SK-N-SH (cell line): ENCODE data around the gene PBX1.

Source experiments
- CHD2 ChIP-seq: fragments of 150-350 bp; IDR thresholded peaks from 2 replicates; pipeline ENCODE4 v1.6.1; 2018; ENCODE audit warnings: low read length; ENCODE audit not compliant: partially characterized antibody
- CTCF ChIP-seq: fragments of 200-600 bp; sonication (generic); IDR thresholded peaks from 2 replicates; pipeline ENCODE4 v1.6.1; 2017; ENCODE audit warnings: antibody characterized with exemption, mild to moderate bottlenecking, moderate library complexity
- EP300 ChIP-seq, 2 experiments: IDR thresholded peaks; 2 replicates each; pipeline versions ENCODE4 v1.4.0 to v1.6.1; 2012; ENCODE audit warnings: borderline replicate concordance in 1 of 2, low read depth in 1 of 2, low read length in 1 of 2
- GABPA ChIP-seq: IDR thresholded peaks from 2 replicates; pipeline ENCODE4 v1.4.0; 2012; ENCODE audit warnings: low read depth, mild to moderate bottlenecking
- MAX ChIP-seq: IDR thresholded peaks from 2 replicates; pipeline ENCODE4 v1.4.0; 2012; ENCODE audit warnings: low read depth
- POLR2AphosphoS5 ChIP-seq: IDR thresholded peaks from 2 replicates; pipeline ENCODE4 v1.6.1; 2012; ENCODE audit warnings: low read depth, low read length
- RAD21 ChIP-seq: IDR thresholded peaks from 2 replicates; pipeline ENCODE4 v1.6.1; 2012; ENCODE audit warnings: mild to moderate bottlenecking, low read length
- SMC3 ChIP-seq: IDR thresholded peaks from 2 replicates; pipeline ENCODE4 v1.6.1; 2012; ENCODE audit warnings: low read depth, low read length, improper control_type of control experiment
- TAF1 ChIP-seq: IDR thresholded peaks from 2 replicates; pipeline ENCODE4 v1.6.1; 2012; ENCODE audit warnings: low read depth, mild to moderate bottlenecking, low read length, moderate library complexity, borderline replicate concordance
- USF1 ChIP-seq: IDR thresholded peaks from 2 replicates; pipeline ENCODE4 v1.4.0; 2012; ENCODE audit warnings: low read depth, borderline replicate concordance
- YY1 ChIP-seq: IDR thresholded peaks from 2 replicates; pipeline ENCODE4 v1.4.0; 2012; ENCODE audit warnings: low read depth, mild to moderate bottlenecking

- TF ChIP-seq CTCF (no peak), GABPA (no peak), SMC3 (no peak), TAF1 (no peak), YY1 (no peak), RAD21 (no peak), EP300 (IDR thresholded peaks at IDR 0.05; ENCODE audit: borderline replicate concordance in 1 of 2, low read depth in 1 of 2, low read length in 1 of 2) (no peak), CHD2 (no peak), POLR2AphosphoS5 (no peak), USF1 (no peak), MAX (no peak)
Observed at GRCh38 chr1:164628772-164629171, 69.8 kb downstream of the PBX1 start.
